GM15510 (cell line): ENCODE results near the gene DOK7.

Experiments
- POLR2A ChIP-seq: IDR thresholded peaks from 3 replicates; pipeline ENCODE4 v1.6.1; 2011; ENCODE audit warnings: borderline replicate concordance; ENCODE audit not compliant: insufficient read length; ENCODE audit errors: extremely low read depth

Gene DOK7

DNA sequence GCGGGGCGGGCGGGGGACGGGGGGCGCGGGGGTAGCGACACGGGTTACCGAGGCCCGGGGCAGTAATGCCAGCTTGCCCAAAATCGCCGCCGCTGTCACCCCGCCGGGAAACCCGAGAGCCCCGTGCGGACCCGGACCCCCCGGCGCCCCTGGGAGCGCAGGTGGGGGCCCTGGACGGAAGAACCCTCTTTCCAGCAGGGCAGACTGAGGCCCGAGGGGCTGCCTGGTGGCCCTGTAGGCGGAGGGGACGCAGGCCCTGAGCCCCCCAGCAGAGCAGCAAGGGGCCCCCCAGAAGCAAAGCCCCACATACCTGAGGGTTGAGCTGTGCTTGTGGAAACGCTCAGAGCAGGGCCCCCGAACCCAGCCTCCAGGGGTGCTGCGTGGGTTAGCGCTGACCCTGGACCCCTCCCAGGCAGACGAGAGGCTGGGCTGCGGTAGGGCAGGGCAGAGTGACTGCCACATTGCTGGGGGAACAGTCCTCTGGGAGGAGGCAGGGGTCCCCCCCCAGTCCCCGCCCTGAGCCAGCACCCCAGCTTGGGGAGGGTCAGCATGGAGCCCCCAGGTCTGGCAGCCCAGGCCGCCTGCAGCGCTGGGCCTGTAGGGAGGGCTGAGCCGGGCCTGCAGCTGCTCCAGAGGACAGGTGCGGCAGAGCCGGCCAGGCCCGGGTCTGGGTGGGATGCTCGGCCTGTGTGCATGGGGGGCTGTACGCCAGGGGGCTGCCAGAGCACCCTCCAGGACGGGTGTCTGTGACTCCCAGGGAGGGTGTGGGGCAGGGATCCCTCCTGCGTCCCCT is 646 bp downstream of the DOK7 start:
- no peak for TF ChIP-seq POLR2A

DNA sequence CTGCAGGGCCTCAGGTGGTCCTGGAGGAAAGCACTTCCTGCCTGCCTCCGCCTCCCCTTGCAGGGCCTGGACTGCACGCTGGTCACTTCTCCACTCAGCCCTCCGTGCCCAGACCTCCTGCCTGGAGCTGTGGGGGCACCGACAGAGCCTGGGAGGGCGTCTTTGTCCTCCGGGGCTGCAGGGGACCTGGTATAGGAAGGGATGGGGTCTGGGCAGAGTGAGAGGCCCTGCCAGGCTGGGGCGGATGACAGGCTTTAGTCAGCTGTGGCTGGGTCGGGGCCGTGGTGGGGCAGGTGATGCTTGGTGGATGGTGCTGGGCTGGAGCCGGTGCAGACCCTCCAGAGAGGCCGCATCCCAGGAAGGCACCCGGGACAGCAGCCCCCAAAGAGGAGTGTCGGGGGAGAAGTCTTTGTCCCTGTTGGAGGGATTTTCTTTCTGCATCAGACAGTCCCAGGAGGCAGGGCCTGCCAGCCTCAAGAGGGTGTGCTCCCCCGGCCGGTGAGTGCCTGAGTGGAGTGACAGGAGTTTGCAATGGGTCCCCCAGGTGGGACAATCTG is 1.3 kb downstream of the DOK7 start:
- no peak for TF ChIP-seq POLR2A

DNA sequence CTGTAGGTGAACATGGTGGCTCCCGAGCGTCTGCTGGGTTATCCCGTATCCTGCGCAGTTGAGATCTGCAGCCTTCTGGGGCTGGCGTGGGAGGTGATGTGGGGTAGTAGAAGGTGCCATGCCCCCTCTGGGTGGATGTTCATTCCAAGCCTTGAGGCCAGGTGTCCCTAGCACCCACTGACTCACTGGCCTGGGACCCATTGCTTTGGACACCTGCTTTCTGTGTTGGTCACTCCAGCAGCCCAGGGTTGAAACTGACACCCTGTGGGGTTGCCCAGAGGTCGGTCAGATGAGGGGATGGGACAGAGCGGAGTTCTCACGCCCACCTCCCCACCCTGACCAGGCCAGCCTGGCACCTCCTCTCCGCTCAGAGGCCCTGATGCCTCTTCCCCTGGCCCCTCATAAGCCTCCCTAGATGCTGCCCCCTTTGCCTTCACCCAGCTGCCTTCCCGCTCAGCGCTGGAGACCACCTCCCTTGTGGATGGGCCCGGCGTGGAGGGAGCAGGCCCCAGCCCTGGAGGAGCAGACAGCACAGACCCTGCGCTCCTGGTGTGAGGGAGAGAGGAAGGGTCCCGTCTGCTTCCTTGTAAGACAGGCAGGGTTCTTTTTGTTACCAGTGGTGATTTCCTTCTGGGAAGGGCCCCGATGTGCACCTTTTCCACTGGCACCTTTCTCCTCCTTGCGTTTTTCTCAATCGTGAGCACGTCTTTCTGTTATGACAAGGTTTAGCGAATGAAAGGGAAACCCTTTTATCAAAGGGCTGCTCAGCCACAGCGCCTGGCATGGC is 2.0 kb downstream of the DOK7 start:
- no peak for TF ChIP-seq POLR2A

DNA sequence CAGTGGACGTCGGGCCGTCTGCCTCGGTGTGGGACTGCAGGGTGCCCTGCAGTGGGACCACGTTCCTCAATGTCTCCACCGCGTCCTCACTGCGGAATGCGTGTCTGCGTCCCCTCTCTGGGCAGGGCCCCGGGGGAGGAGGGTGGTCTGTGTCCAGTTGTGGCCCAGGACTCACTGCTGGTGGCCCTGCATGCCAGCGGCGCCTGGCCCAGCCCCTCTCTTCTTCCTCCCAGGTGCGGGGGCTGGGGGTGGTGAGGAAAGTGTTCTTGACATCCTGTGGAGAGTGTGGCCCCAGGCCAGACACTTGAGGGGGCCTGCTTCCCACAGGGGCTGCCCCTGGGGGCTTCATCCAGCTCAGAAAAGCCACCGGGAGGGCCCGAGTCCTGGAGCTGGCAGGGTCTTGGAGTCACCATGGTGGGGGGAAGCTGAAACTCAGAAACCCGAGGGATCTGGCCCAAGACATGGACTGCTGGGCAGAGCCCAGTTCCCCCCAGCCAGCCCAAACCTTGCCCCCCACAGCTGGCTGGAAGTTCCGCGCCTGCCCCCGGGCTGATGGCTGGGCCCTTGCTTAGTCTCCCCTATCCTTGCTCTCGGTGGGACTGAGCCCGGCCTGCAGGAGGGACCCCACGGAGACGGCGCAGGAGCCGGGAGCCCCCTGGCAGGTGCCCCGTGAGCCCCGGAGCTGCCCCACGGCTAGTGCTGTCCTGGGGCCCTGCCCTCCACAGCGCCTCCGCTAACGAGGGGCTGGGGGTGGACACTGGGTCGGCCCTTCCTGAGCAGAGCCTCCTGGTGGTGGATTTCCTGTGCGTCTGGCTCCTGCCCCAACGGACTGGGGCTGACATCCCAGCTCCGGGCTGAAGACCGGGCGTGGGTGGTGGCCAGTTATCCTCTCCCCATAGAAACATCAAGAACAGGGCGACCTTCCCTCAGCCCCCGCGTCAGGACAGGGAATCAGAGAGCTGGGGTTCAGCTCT is 2.9 kb downstream of the DOK7 start:
- no peak for TF ChIP-seq POLR2A

DNA sequence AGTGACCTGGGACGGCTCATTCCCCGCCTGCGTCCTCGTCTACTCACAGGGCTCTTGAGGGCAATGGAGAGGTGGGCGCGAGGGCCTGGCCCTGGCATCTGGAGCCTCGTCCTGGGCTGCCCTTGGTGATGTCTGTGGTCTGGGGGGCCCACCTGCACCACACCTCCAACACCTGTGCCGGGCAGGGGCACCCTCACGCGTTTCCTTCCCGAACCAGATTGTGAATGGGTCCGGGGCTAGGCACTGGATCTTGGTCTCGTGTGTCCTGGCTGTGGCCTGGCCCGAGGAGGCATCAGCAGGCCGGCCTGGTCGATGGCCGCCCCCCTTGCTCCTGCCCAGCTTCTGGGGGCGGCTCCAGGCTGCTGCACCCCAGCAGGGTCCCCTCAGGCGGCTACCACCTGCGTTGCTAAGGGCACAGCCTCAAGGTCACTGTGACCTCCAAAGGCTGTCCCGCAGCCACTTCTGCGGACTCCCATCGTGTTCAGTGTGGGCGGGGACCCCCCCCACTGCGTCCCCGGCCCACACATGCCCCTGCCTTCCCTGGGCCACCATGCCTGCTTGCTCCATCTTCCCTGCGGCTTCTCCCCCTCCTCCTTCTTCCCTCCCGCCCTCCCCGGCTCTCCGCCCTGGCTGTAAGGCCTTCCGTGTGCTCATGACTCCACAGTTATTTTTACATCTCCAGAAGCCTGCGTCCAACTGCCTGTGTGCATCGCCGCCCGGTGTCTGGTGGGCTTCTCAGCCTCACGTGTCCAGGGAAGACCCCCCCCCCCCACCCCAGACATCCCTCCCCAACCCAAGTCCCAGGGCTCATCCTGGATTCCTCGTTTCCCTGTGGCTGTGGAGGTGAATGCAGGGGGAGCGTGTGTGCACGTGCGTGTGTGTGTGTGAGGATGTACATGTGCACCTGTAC is 3.8 kb downstream of the DOK7 start:
- TF ChIP-seq POLR2A, result no peak

DNA sequence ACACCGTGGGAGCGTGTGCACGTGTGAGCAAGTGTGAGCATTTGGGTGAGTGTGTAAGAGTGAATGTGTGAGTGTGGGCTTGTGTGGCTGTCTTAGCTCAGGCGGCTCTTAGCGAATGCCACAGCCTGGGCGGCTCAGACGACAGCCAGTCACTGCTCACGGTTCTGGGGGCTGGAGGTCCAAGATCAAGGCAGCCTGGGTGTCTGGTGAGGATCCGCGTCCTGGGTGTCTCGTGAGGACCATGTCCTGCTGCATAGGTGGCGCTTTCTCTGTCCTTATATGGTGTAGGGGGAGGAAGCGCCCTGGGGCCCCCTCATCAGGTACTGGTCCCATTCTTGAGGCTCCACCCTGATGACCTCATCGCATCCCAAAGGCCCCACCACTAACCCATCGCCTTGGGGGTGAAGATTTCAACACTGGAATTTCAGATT is 4.5 kb downstream of the DOK7 start:
- no peak for TF ChIP-seq POLR2A

DNA sequence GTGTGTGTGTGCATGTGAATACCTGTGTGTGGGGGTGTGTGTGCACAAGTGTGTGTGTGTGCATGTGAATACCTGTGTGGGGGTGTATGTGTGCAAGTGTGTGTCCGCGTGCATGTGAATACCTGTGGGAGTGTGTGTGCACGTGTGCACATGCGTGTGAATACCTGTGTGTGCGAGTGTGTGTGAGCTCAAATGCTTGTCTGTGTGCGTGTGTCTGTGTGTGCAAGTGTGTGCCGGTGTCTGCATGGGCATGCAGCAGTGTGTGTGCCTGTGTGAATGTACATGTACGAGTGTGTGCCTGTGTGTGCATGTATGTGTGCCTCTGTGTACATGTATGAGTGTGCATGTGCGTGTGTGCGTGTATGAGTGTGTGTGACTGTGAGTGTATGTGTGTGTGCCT is 5.0 kb downstream of the DOK7 start:
- TF ChIP-seq POLR2A, result no peak

DNA sequence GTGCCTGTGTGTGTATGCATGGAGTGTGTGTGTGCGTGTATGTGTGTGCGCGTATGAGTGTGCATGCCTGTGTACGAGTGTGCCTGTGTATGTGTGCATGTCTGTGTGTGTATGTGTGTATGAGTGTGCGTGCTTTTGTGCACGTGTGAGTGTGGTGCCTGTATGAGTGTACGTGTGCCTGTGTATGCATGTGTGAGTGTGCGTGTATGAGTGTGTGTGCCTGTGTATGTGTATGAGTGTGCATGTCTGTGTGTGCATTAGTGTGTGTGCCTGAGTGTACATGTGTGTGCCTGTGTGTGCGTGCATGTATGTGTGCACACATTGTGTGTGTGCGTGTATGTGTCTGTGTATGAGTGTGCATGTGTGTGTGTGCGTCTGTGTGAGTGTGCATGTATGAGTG is 5.7 kb downstream of the DOK7 start:
- no peak for TF ChIP-seq POLR2A

DNA sequence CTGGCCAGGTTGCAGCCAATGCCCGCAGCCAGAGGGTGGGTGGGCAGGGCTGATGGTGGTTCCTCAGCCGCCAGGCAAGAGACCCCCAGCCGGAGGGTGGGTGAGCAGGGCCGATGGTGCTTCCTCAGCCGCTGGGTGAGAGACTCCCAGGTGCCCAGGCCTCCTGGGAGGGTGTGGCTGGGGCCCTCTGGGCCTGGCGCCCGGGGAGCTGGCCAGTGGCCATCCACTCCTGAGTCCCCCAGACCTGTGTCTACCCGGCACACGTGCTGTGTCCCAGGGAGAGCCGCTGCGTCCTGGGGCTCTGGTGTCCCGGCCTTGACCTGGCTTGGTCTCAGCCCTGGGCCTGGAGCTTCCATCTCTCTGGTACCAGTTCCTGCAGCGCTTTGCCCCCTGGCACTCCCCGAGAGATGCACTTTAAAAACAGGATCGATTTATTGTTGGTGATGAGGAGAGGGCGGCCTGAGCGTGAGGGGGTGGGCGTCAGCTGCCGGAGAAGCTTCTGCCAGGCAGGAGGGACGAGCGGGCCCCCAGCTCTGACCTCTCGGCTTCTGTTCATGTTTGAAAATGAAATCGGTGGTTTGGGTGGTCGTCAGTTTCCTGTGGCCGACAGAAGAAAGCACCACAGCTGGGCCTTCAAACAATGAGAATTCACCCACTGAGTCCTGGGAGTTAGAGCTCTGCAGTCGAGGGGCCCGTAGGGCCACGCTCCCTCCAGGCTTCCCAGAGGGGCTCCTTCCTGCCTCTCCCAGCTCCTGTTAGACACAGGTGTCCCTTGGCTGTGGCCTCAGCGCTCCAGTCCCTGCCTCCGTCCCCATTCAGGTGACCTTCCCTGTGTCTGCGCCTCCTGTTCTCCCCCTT is 6.5 kb downstream of the DOK7 start:
- TF ChIP-seq POLR2A, result no peak

DNA sequence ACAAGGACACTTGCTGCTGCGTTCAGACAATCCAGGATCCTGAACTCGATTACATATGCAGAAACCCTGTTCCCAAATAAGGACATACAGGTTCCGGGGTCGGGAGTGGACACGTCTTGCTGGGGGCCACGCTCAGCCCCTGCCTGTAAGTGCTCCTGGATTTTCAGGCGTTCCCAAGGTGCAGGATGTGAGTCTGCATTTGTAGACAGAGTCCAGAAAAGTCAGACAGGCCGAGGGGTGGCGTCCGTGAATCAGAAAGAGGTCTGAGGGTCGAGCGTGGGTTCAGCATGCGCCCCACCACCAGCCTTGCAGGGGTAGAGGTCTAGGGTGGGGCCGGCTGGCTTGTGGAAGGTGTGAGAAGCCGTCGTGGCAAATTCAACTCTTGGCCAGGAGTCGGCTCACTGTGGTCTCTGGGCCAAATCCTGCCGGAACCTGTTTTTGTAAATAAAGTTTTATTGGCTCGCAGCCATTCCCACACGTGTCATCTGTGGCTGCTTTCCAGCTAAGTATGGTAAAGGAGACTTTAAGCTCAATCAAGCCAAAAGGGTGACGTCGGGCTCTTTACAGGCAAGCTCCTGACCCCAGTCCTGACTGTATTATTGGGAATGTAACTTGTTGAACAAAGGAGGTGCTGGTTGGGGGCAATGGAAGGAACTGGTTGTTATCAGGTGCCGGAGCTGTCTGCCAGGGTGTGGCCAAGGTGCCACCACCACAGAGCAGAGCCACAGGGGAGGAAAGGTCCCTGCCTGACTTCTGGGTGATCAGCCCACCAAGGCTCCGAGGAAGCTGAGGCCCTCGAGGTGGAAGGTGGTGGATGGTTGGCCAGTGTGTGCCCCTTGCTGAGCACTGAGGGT is 7.4 kb downstream of the DOK7 start:
- no peak for TF ChIP-seq POLR2A

DNA sequence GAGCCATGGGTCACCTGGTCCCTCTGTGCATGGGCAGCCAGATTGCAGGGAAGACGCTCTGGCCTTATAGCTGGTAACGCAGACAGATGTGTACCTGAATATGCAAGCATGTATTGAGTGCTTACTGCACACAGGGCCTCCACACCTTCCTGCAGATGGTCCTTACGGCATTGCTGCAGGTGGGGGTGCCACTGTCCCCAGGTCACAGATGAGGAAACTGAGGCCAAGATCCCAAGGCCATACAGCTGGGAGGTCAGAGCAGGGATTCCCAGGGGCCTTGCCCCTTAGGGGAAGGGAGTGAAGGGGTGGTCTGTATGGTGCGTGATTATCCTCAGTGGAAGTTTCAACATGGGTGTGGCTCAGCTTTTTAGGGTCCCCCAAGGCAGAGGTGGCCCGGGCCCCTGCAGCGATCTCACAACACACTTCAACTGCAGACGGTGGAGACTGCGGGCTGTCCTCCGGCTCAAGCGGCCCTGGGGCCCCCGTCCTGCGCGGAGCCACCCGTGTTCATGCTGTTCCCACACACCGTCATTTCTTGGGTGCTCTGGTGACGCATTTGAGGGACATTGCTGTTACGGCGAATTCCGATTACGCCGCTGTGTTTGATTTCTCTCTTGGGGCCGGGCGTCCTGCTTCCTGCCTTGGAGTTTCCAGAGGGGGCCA is 8.1 kb downstream of the DOK7 start:
- no peak for TF ChIP-seq POLR2A
